Measurements from ENCODE around the gene HACD4.

HACD4 gene

GRCh38 chr9:20988061-20988460, 43.4 kb downstream of the HACD4 start:
- no peak for DNase-seq
- Histone ChIP-seq H4K20me1 (ENCODE audit: insufficient read depth, low read length) (no peaks in the 10 kb centered on the region), H3K9me2 (replicated peaks; ENCODE audit: insufficient read depth, low read length) (no peaks in the 10 kb centered on the region), H3K4me1 (ENCODE audit: low read length) (no peaks in the 10 kb centered on the region), H3F3A (ENCODE audit: insufficient read depth, low read length) (no peaks in the 10 kb centered on the region), H3K79me2 (ENCODE audit: low read length) (no peaks in the 10 kb centered on the region), H3K36me3 (replicated peaks; ENCODE audit: insufficient read depth, low read length) (no peaks in the 10 kb centered on the region), H3K27ac (ENCODE audit: low read length) (no peak overlapping the region), H3K4me2 (ENCODE audit: low read depth, low read length) (no peak overlapping the region), H3K9me3 (replicated peaks; ENCODE audit: insufficient read depth, low read length) (no peaks in the 10 kb centered on the region), H3K4me3 (ENCODE audit: low read length) (no peak overlapping the region), H2AFZ (ENCODE audit: low read length) (no peak overlapping the region), H3K27me3 (replicated peaks; ENCODE audit: insufficient read depth, low read length) (no peaks in the 10 kb centered on the region), H3K9ac (ENCODE audit: low read length) (no peak overlapping the region)
- TF ChIP-seq EZH2 (optimal IDR thresholded peaks at IDR 0.05; ENCODE audit: low read depth, low read length) (no peak), EZH2phosphoT487 (IDR thresholded peaks at IDR 0.05; ENCODE audit: low read length) (no peak)
- TF ChIP-seq, protein P1, sequence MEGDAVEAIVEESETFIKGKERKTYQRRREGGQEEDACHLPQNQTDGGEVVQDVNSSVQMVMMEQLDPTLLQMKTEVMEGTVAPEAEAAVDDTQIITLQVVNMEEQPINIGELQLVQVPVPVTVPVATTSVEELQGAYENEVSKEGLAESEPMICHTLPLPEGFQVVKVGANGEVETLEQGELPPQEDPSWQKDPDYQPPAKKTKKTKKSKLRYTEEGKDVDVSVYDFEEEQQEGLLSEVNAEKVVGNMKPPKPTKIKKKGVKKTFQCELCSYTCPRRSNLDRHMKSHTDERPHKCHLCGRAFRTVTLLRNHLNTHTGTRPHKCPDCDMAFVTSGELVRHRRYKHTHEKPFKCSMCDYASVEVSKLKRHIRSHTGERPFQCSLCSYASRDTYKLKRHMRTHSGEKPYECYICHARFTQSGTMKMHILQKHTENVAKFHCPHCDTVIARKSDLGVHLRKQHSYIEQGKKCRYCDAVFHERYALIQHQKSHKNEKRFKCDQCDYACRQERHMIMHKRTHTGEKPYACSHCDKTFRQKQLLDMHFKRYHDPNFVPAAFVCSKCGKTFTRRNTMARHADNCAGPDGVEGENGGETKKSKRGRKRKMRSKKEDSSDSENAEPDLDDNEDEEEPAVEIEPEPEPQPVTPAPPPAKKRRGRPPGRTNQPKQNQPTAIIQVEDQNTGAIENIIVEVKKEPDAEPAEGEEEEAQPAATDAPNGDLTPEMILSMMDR (IDR thresholded peaks at IDR 0.05; ENCODE audit: low read length): no peak

- Histone ChIP-seq H3K4me1 (ENCODE audit: low read length) (no peaks in the 10 kb centered on the region), H2AFZ (ENCODE audit: low read length) (no peak overlapping the region), H3K27ac (ENCODE audit: low read length) (no peak overlapping the region), H3K79me2 (ENCODE audit: low read length) (no peaks in the 10 kb centered on the region), H3K4me2 (ENCODE audit: low read depth, low read length) (no peak overlapping the region), H3K9ac (ENCODE audit: low read length) (no peak overlapping the region), H3F3A (ENCODE audit: insufficient read depth, low read length) (no peaks in the 10 kb centered on the region), H4K20me1 (ENCODE audit: insufficient read depth, low read length) (no peaks in the 10 kb centered on the region), H3K4me3 (ENCODE audit: low read length) (no peak overlapping the region), H3K36me3 (replicated peaks; ENCODE audit: insufficient read depth, low read length) (no peaks in the 10 kb centered on the region), H3K9me3 (replicated peaks; ENCODE audit: insufficient read depth, low read length) (no peaks in the 10 kb centered on the region), H3K27me3 (replicated peaks; ENCODE audit: insufficient read depth, low read length) (no peaks in the 10 kb centered on the region), H3K9me2 (replicated peaks; ENCODE audit: insufficient read depth, low read length) (no peaks in the 10 kb centered on the region)
- no peak for TF ChIP-seq EZH2 (optimal IDR thresholded peaks at IDR 0.05; ENCODE audit: low read depth, low read length)
- no peak for TF ChIP-seq EZH2phosphoT487 (IDR thresholded peaks at IDR 0.05; ENCODE audit: low read length)
- TF ChIP-seq, protein P1 (IDR thresholded peaks at IDR 0.05; ENCODE audit: low read length): no peak
- DNase-seq: no peak
Observed at GRCh38 chr9:20987521-20987920, 43.9 kb downstream of the HACD4 start.

DNA sequence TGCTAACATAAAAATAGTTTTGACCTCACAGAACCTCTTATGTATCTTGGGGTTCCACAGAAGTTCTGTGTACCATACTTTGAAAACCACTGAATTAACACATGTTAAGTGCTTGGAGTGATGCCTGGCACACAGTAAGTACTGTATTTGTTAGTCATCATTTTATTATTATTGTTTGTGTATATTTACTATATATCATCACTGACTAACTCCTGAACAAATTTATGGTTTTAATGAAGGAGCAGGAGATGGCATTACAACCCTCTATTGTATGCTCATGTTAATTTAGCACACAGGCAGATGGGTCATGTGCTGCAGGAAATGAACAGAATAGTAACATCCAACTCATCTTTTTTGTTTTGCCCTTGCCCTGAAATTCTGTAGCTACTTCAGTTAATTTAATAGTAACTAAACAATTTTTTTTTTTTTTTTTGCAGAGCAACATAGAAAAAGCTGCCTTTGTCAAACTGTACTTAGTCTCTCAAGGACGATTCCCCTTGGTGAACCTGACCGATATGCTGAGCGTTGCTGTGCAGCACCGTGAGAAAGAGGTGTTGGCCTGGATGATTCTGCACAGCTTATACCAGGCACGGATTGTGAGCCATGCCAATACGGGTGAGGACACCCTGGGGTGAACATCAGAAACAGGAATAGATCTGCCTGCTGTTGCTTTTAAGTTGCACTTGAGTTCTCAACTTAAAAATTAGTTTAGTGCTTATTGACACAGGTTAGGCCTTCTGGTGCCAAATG, 45.4 kb downstream of the HACD4 start:
- TF ChIP-seq EZH2 (optimal IDR thresholded peaks at IDR 0.05; ENCODE audit: low read depth, low read length) (no peak), EZH2phosphoT487 (IDR thresholded peaks at IDR 0.05; ENCODE audit: low read length) (no peak)
- TF ChIP-seq, protein P1 (IDR thresholded peaks at IDR 0.05; ENCODE audit: low read length): no peak
- no peaks in the 10 kb centered on the region for H3K9me2 ChIP-seq (replicated peaks; ENCODE audit: insufficient read depth, low read length)
- no peak overlapping the region for H3K9ac ChIP-seq (ENCODE audit: low read length)

More for the DNA sequence above, 45.4 kb downstream of the HACD4 start:
- Histone ChIP-seq H2AFZ (ENCODE audit: low read length) (no peak overlapping the region), H3K4me2 (ENCODE audit: low read depth, low read length) (no peak overlapping the region), H4K20me1 (ENCODE audit: insufficient read depth, low read length) (no peaks in the 10 kb centered on the region), H3K9me3 (replicated peaks; ENCODE audit: insufficient read depth, low read length) (no peaks in the 10 kb centered on the region), H3K4me3 (ENCODE audit: low read length) (no peak overlapping the region), H3K79me2 (ENCODE audit: low read length) (no peaks in the 10 kb centered on the region), H3K36me3 (replicated peaks; ENCODE audit: insufficient read depth, low read length) (no peaks in the 10 kb centered on the region), H3K4me1 (ENCODE audit: low read length) (no peaks in the 10 kb centered on the region), H3K27ac (ENCODE audit: low read length) (no peak overlapping the region), H3F3A (ENCODE audit: insufficient read depth, low read length) (no peaks in the 10 kb centered on the region), H3K27me3 (replicated peaks; ENCODE audit: insufficient read depth, low read length) (no peaks in the 10 kb centered on the region)
- DNase-seq: no peak

All from MM.1S (cell line).